Fibroblast of the aortic adventitia (primary cell): ENCODE results near the gene NRDC. TPM values are rescaled to one million over a fixed set of nuclear protein-coding genes. Genes with fewer than 3 reads are reported as not detected.

Experiments
- DNase-seq: peaks from one replicate; pipeline ENCODE4 v3.0.0-alpha.2; 2010; ENCODE audit warnings: low read depth
- H3K4me3 ChIP-seq: 2 replicates; pipeline ENCODE4 v1.5.1; 2011; ENCODE audit warnings: low read depth, mild to moderate bottlenecking, control low read depth, low read length, moderate library complexity
- CTCF ChIP-seq: IDR thresholded peaks from 2 replicates; pipeline ENCODE4 v1.5.1; 2011; ENCODE audit warnings: mild to moderate bottlenecking, low read length, control low read depth, inconsistent platforms; ENCODE audit not compliant: insufficient read depth
- total RNA-seq: library from RNA; depleted of rRNA; stranded (reverse); fragments of >200 nt; gene quantifications from 2 replicates; pipeline ENCODE4 v1.2.3, GENCODE V29; 2012; ENCODE audit warnings: low replicate concordance

The NRDC gene
- total RNA-seq, 1 donor, result 73.8 TPM

- TF ChIP-seq CTCF, result no peak
- no peak overlapping the region for H3K4me3 ChIP-seq
- no peak for DNase-seq
These were observed 7.8 kb downstream of the NRDC start for GRCh38 chr1:51870603-51871350.

- DNase-seq, result peak; percentile 4
- H3K4me3 ChIP-seq, result no peak overlapping the region
- no peak for TF ChIP-seq CTCF
These were observed 10.9 kb downstream of the NRDC start for GRCh38 chr1:51867479-51868232.

GRCh38 chr1:51863384-51863783 is 15.1 kb downstream of the NRDC start:
- H3K4me3 ChIP-seq, result no peak overlapping the region
- no peak for DNase-seq
- no peak for TF ChIP-seq CTCF

- no peak for TF ChIP-seq CTCF
- no peak overlapping the region for H3K4me3 ChIP-seq
- DNase-seq, result no peak
These were observed 16.9 kb downstream of the NRDC start for GRCh38 chr1:51861669-51862068.

GRCh38 chr1:51859735-51860134 is 18.8 kb downstream of the NRDC start:
- no peak for DNase-seq
- H3K4me3 ChIP-seq, result no peak overlapping the region
- TF ChIP-seq CTCF, result no peak

- no peak overlapping the region for H3K4me3 ChIP-seq
- no peak for TF ChIP-seq CTCF
- no peak for DNase-seq
These were observed 19.2 kb downstream of the NRDC start for GRCh38 chr1:51859333-51859732.
